Stimulated activated CD4-positive, alpha-beta T cell treated with anti-CD3 and anti-CD28 coated beads, Interleukin-15, amount 100 ng/mL, for 48 hours (primary cell): ENCODE data around the gene ALDH18A1.

Source experiments
- DNase-seq, 2 donors: peaks; one replicate each; pipeline ENCODE4 v3.0.0-alpha.2; 2020; ENCODE audit warnings: low read depth in 2 of 2

Gene ALDH18A1

DNA sequence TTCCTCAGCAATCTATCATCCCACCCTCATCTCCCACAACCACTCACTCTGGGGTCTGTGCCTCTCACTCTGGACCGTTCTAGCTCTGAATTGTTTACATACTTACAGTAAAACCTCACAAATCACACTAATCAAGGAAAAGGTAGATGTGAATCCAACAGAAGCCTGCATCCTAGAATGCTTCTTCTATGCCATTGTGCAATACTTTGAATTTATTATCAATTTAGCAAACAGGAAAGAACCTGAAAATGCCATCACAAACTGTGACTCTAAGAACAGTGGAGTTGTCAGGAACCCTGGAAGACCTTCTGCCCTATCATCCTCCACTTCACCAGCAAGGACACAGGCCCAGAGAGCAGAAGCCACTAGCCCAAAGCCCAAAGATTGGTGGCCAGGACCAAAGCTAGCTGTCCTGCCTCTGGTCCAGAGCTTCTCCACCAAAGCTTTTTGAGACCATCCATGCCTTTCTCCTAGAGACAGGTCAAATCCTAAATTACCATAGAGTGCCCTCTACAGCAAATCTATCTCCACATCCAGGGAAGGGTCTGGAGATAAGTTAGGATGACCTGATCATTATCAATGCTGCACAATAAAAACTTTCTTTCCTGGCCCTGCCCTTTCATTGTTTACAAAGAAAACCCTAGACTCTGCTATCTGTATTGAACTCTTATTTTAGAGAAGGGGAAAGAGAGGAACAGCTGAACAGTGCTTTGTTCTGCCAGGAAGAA is 97.8 kb downstream of the ALDH18A1 start:
- no peak for DNase-seq

- DNase-seq, result no peak
Measured at GRCh38 chr10:95556994-95557767, 99.3 kb downstream of the ALDH18A1 start.
